Ishikawa (cell line): Measurements from ENCODE around the gene SLC25A13.

Experiments
- CREB1 ChIP-seq: IDR thresholded peaks from 2 replicates; pipeline ENCODE4 v1.6.1; 2012; ENCODE audit warnings: low read depth
- EP300 ChIP-seq: IDR thresholded peaks from 2 replicates; pipeline ENCODE4 v1.6.1; 2012; ENCODE audit warnings: borderline replicate concordance
- TCF12 ChIP-seq: IDR thresholded peaks from 2 replicates; pipeline ENCODE4 v1.6.1; 2012; ENCODE audit warnings: low read depth
- YY1 ChIP-seq: IDR thresholded peaks from 2 replicates; pipeline ENCODE4 v1.6.1; 2012; ENCODE audit warnings: low read depth

- TF ChIP-seq TCF12 (no peak), CREB1 (no peak), YY1 (no peak), EP300 (no peak)
Measured at GRCh38 chr7:96177353-96177752, 144.5 kb downstream of the SLC25A13 start.
